Panc1 (cell line): ENCODE results near the gene HGF. TPM values are rescaled to one million over a fixed set of nuclear protein-coding genes. Genes with fewer than 3 reads are reported as not detected.

ENCODE experiments used
- ATAC-seq: fragments of 200-7000 bp; cut with Tn5 transposase; 2 replicates; pipeline ENCODE4 v1.9.1; 2020; ENCODE audit warnings: mild to moderate bottlenecking, moderate library complexity
- BruUV-seq: library from RNA; stranded (reverse); fragments of 400-500 nt; replicated peaks from 2 replicates; lab custom pipeline; 2021; lab: Mats Ljungman, UMichigan
- CTCF ChIA-PET: fragments of 300-600 bp; sonication (Branson Sonifier 250); formaldehyde crosslinking; loops from one replicate; lab custom pipeline; 2022; ENCODE audit warnings: antibody characterized with exemption; lab: Charles Lee
- POLR2A ChIA-PET: fragments of 300-600 bp; sonication (Branson Sonifier 250); formaldehyde crosslinking; loops from one replicate; lab custom pipeline; 2022; ENCODE audit warnings: antibody characterized with exemption; lab: Charles Lee
- DNase-seq: peaks from one replicate; pipeline ENCODE4 v3.0.0-alpha.2; 2010; ENCODE audit warnings: low read depth, low spot score
- H3K27ac ChIP-seq: 2 replicates; pipeline ENCODE4 v1.5.1; 2011; ENCODE audit warnings: mild to moderate bottlenecking, low read length, inconsistent platforms
- H3K27me3 ChIP-seq: fragments of 200-500 bp; sonication (Bioruptor generic); 2 replicates; pipeline ENCODE4 v1.6.0; 2014; ENCODE audit warnings: low read length, inconsistent platforms; ENCODE audit not compliant: control insufficient read depth, insufficient read depth
- H3K36me3 ChIP-seq: fragments of 200-500 bp; sonication (Bioruptor generic); 2 replicates; pipeline ENCODE4 v1.5.1; 2014; ENCODE audit warnings: inconsistent platforms, mild to moderate bottlenecking, low read length, moderate library complexity; ENCODE audit not compliant: control insufficient read depth, insufficient read depth
- H3K4me1 ChIP-seq: 2 replicates; pipeline ENCODE4 v1.5.1; 2011; ENCODE audit warnings: inconsistent platforms, mild to moderate bottlenecking, low read length, moderate library complexity; ENCODE audit not compliant: control insufficient read depth, insufficient read depth
- H3K4me3 ChIP-seq, 2 experiments: 2 replicates each; pipeline ENCODE4 v1.5.1; 2011 to 2012; ENCODE audit warnings: low read depth in 2 of 2, low read length in 2 of 2, mild to moderate bottlenecking in 2 of 2, inconsistent platforms in 1 of 2, moderate library complexity in 1 of 2
- H3K9me3 ChIP-seq: fragments of 200-500 bp; sonication (Bioruptor generic); 2 replicates; pipeline ENCODE4 v1.5.1; 2014; ENCODE audit warnings: low read depth, mild to moderate bottlenecking, inconsistent platforms, low read length, moderate library complexity; ENCODE audit not compliant: control insufficient read depth, insufficient read depth
- POLR2AphosphoS5 ChIP-seq: IDR thresholded peaks from 2 replicates; pipeline ENCODE4 v1.6.1; 2012; ENCODE audit warnings: mild to moderate bottlenecking, low read depth, low read length, moderate library complexity
- SIN3A ChIP-seq: IDR thresholded peaks from 2 replicates; pipeline ENCODE4 v1.6.1; 2012; ENCODE audit warnings: low read depth, mild to moderate bottlenecking, low read length, moderate library complexity, borderline replicate concordance; ENCODE audit not compliant: insufficient read depth
- TCF7L2 ChIP-seq: IDR thresholded peaks from 2 replicates; pipeline ENCODE4 v1.6.1; 2011; ENCODE audit warnings: mild to moderate bottlenecking, low read depth, low read length, inconsistent platforms
- in situ Hi-C: cut with HindIII; loops from 2 replicates; pipeline ENCODE4 v1.10.0; 2016; ENCODE audit warnings: low sequenced_read_pairs, low pct_unique_long_range_greater_than_20kb
- intact Hi-C: fragments of 100-400 bp; cut with micrococcal nuclease; formaldehyde crosslinking; loops from one replicate; pipeline ENCODE4 v1.10.0; 2022; ENCODE audit not compliant: unreplicated experiment
- total RNA-seq: library from RNA; stranded (reverse); gene quantifications from one replicate; pipeline ENCODE4 v1.2.1, GENCODE V29; 2021; ENCODE audit not compliant: unreplicated experiment
- TF ChIP-seq, protein P1 (sequence below), 2 experiments: IDR thresholded peaks; 2 replicates each; pipeline ENCODE4 v1.6.1; 2011 to 2012; ENCODE audit warnings: low read depth in 2 of 2, control low read depth in 1 of 2, low read length in 1 of 2, mild to moderate bottlenecking in 1 of 2, moderate library complexity in 1 of 2; ENCODE audit not compliant: insufficient read depth in 1 of 2
- TF ChIP-seq, protein P2 (sequence below): fragments of 450-650 bp; IDR thresholded peaks from 2 replicates; pipeline ENCODE4 v1.5.1; 2017; ENCODE audit warnings: mild to moderate bottlenecking

HGF gene
- total RNA-seq, 1 experiment from 2014 or later = 0.49 TPM

DNA sequence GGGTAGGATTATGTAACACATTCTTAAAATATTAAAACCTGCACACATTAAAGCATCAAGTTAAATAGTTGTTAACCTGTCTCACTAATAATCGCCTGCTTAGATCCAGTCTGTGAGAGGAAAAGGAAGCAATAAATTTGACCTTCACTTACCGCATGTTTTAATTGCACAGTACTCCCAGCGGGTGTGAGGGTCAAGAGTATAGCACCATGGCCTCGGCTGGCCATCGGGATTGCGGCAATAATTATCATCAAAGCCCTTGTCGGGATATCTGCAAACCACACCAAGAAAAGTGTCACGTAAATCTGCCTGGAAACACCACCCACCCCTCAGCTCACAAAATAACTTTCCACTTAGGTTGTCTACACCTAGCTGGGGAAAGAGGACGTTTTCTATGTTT is 26.6 kb downstream of the HGF start:
- no peak for ATAC-seq
- TF ChIP-seq, protein P1, sequence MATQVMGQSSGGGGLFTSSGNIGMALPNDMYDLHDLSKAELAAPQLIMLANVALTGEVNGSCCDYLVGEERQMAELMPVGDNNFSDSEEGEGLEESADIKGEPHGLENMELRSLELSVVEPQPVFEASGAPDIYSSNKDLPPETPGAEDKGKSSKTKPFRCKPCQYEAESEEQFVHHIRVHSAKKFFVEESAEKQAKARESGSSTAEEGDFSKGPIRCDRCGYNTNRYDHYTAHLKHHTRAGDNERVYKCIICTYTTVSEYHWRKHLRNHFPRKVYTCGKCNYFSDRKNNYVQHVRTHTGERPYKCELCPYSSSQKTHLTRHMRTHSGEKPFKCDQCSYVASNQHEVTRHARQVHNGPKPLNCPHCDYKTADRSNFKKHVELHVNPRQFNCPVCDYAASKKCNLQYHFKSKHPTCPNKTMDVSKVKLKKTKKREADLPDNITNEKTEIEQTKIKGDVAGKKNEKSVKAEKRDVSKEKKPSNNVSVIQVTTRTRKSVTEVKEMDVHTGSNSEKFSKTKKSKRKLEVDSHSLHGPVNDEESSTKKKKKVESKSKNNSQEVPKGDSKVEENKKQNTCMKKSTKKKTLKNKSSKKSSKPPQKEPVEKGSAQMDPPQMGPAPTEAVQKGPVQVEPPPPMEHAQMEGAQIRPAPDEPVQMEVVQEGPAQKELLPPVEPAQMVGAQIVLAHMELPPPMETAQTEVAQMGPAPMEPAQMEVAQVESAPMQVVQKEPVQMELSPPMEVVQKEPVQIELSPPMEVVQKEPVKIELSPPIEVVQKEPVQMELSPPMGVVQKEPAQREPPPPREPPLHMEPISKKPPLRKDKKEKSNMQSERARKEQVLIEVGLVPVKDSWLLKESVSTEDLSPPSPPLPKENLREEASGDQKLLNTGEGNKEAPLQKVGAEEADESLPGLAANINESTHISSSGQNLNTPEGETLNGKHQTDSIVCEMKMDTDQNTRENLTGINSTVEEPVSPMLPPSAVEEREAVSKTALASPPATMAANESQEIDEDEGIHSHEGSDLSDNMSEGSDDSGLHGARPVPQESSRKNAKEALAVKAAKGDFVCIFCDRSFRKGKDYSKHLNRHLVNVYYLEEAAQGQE (IDR thresholded peaks at IDR 0.05; ENCODE audit: insufficient read depth in 1 of 2, low read depth in 2 of 2, low read length in 1 of 2) = no peak
- H3K27ac ChIP-seq = no peak overlapping the region
- no peaks in the 10 kb centered on the region for H3K9me3 ChIP-seq
- H3K4me1 ChIP-seq = no peaks in the 10 kb centered on the region
- POLR2A ChIA-PET = no interaction called here
- no peaks in the 10 kb centered on the region for H3K36me3 ChIP-seq
- in situ Hi-C loops = no loop called here
- CTCF ChIA-PET = no interaction called here
- intact Hi-C loops = no loop called here
- no TSS peak for BruUV-seq
- no peaks in the 10 kb centered on the region for H3K27me3 ChIP-seq
- no peak overlapping the region for H3K4me3 ChIP-seq
- DNase-seq = no peak

DNA sequence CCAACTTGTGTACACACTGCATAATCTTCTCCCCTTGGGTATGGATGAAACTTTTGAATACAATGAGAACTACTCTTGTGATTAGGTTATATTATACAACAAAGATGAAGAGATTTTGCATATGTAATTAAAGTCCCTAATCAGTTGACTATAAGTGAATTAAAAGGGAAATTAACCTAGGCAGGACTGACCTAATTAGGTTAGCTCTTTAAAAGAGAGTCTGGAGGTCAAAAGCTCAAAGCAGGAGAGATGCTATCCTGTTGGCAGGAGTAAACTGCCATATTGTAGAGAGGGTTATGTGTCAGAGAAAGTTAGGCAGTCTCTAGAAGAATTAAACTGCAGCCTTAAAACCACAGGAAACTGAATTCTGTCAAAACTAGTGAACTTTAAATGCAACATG is 29.4 kb downstream of the HGF start:
- BruUV-seq = no TSS peak
- ChIA-PET CTCF (no interaction called here), POLR2A (no interaction called here)
- intact Hi-C loops = no loop called here
- Histone ChIP-seq H3K27ac (no peak overlapping the region), H3K4me1 (no peaks in the 10 kb centered on the region), H3K27me3 (no peaks in the 10 kb centered on the region), H3K36me3 (no peaks in the 10 kb centered on the region), H3K9me3 (no peaks in the 10 kb centered on the region), H3K4me3 (no peak overlapping the region)
- DNase-seq (no peak), ATAC-seq (no peak)
- TF ChIP-seq SIN3A (no peak), POLR2AphosphoS5 (no peak)
- TF ChIP-seq, protein P2, sequence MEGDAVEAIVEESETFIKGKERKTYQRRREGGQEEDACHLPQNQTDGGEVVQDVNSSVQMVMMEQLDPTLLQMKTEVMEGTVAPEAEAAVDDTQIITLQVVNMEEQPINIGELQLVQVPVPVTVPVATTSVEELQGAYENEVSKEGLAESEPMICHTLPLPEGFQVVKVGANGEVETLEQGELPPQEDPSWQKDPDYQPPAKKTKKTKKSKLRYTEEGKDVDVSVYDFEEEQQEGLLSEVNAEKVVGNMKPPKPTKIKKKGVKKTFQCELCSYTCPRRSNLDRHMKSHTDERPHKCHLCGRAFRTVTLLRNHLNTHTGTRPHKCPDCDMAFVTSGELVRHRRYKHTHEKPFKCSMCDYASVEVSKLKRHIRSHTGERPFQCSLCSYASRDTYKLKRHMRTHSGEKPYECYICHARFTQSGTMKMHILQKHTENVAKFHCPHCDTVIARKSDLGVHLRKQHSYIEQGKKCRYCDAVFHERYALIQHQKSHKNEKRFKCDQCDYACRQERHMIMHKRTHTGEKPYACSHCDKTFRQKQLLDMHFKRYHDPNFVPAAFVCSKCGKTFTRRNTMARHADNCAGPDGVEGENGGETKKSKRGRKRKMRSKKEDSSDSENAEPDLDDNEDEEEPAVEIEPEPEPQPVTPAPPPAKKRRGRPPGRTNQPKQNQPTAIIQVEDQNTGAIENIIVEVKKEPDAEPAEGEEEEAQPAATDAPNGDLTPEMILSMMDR = no peak
- in situ Hi-C loops = no loop called here

DNA sequence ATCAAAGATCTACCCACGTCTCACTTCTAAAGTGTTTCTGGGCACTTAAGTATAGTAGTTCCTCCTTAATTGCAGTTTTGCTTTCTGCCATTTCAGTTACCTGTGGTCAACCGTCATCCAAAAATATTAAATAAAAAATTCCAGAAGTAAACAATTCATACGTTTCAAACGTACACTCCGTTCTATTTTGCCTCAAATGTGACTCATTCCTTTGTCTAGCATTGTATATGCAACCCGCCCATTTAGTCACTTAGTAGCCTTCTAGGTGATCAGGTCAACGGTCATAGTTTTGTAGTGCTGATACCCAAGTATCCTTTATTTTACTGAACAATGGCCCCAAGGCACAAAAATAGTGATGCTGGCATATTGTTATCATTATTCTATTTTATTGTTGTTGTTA is 33.8 kb downstream of the HGF start:
- H3K27me3 ChIP-seq = no peaks in the 10 kb centered on the region
- in situ Hi-C loops = no loop called here
- H3K4me1 ChIP-seq = no peaks in the 10 kb centered on the region
- no peak overlapping the region for H3K4me3 ChIP-seq
- CTCF ChIA-PET = no interaction called here
- intact Hi-C loops = no loop called here
- no TSS peak for BruUV-seq
- ATAC-seq (no peak), DNase-seq (no peak)
- no peaks in the 10 kb centered on the region for H3K9me3 ChIP-seq
- TF ChIP-seq, protein P2 = no peak
- no peak for TF ChIP-seq POLR2AphosphoS5
- TF ChIP-seq, protein P1 (IDR thresholded peaks at IDR 0.05; ENCODE audit: insufficient read depth in 1 of 2, low read depth in 2 of 2, low read length in 1 of 2) = no peak
- no peak for TF ChIP-seq TCF7L2
- TF ChIP-seq SIN3A = no peak
- H3K27ac ChIP-seq = no peak overlapping the region
- POLR2A ChIA-PET = no interaction called here
- H3K36me3 ChIP-seq = no peaks in the 10 kb centered on the region
